GM23338 (cell line): Measurements from ENCODE around the gene DPY19L3. TPM values are rescaled to one million over a fixed set of nuclear protein-coding genes. Genes with fewer than 3 reads are reported as not detected.

Source experiments
- ATAC-seq: fragments of 200-7000 bp; cut with Tn5 transposase; 3 replicates; pipeline ENCODE4 v1.9.1; 2020
- DNase-seq: peaks from one replicate; pipeline ENCODE4 v3.0.0-alpha.2; 2015; ENCODE audit warnings: low spot score
- H2AFZ ChIP-seq: fragments of 200-600 bp; sonication (generic); 2 replicates; pipeline ENCODE4 v1.8.0; 2016; ENCODE audit warnings: antibody characterized with exemption, mild to moderate bottlenecking, moderate library complexity
- H3F3A ChIP-seq: fragments of 200-600 bp; sonication (generic); replicated peaks from 2 replicates; pipeline ENCODE4 v1.8.0; 2017; ENCODE audit warnings: antibody characterized with exemption, mixed run types, low read depth
- H3K27ac ChIP-seq: fragments of 200-600 bp; sonication (generic); 2 replicates; pipeline ENCODE4 v1.6.1; 2016; ENCODE audit warnings: low read depth
- H3K27me3 ChIP-seq: fragments of 200-600 bp; sonication (generic); 2 replicates; pipeline ENCODE4 v1.8.0; 2016; ENCODE audit warnings: mild to moderate bottlenecking, mixed run types, moderate library complexity; ENCODE audit not compliant: insufficient read depth
- H3K36me3 ChIP-seq: fragments of 200-600 bp; sonication (generic); 2 replicates; pipeline ENCODE4 v1.8.0; 2016; ENCODE audit warnings: mild to moderate bottlenecking; ENCODE audit not compliant: insufficient read depth
- H3K4me1 ChIP-seq: fragments of 200-600 bp; sonication (generic); 2 replicates; pipeline ENCODE4 v1.8.0; 2016; ENCODE audit warnings: mild to moderate bottlenecking, moderate library complexity; ENCODE audit not compliant: insufficient read depth
- H3K4me2 ChIP-seq: fragments of 200-600 bp; sonication (generic); 2 replicates; pipeline ENCODE4 v1.7.1; 2017; ENCODE audit warnings: mixed run types
- H3K4me3 ChIP-seq: fragments of 200-600 bp; sonication (generic); 2 replicates; pipeline ENCODE4 v1.6.1; 2016; ENCODE audit warnings: mixed run types
- H3K79me2 ChIP-seq: fragments of 200-600 bp; sonication (generic); replicated peaks from 2 replicates; pipeline ENCODE4 v1.8.0; 2017; ENCODE audit warnings: mild to moderate bottlenecking; ENCODE audit not compliant: insufficient read depth
- H3K9me2 ChIP-seq: fragments of 200-600 bp; sonication (generic); 2 replicates; pipeline ENCODE4 v1.8.0; 2017; ENCODE audit not compliant: insufficient read depth
- H4K20me1 ChIP-seq: fragments of 200-600 bp; sonication (generic); replicated peaks from 2 replicates; pipeline ENCODE4 v1.8.0; 2017; ENCODE audit warnings: mild to moderate bottlenecking; ENCODE audit not compliant: insufficient read depth
- H3K27ac Mint-ChIP-seq: 2 replicates; pipeline ENCODE4 v1.8.0; 2020; ENCODE audit warnings: inconsistent platforms, mild to moderate bottlenecking, moderate library complexity, mixed read lengths
- H3K27me3 Mint-ChIP-seq: 3 replicates; pipeline ENCODE4 v1.8.0; 2022; ENCODE audit warnings: low read depth, mild to moderate bottlenecking, moderate library complexity, mixed read lengths, inconsistent platforms; ENCODE audit not compliant: insufficient read depth, poor library complexity
- H3K36me3 Mint-ChIP-seq: 3 replicates; pipeline ENCODE4 v1.8.0; 2021; ENCODE audit warnings: low read depth, mild to moderate bottlenecking, inconsistent platforms, moderate library complexity, mixed read lengths
- H3K4me1 Mint-ChIP-seq: 3 replicates; pipeline ENCODE4 v1.8.0; 2020; ENCODE audit warnings: mild to moderate bottlenecking, inconsistent platforms, mixed read lengths
- H3K4me3 Mint-ChIP-seq: 3 replicates; pipeline ENCODE4 v1.8.0; 2021; ENCODE audit warnings: moderate library complexity, mild to moderate bottlenecking, inconsistent platforms, mixed read lengths
- H3K9me3 Mint-ChIP-seq: 3 replicates; pipeline ENCODE4 v1.8.0; 2020; ENCODE audit warnings: moderate library complexity, mild to moderate bottlenecking, inconsistent platforms, mixed read lengths
- CREB1 ChIP-seq: fragments of 250-450 bp; sonication (Bioruptor Pico); IDR thresholded peaks from 2 replicates; pipeline ENCODE4 v1.5.0; 2020; ENCODE audit warnings: low read depth, mild to moderate bottlenecking, moderate library complexity
- EZH2phosphoT487 ChIP-seq: fragments of 200-600 bp; sonication (generic); IDR thresholded peaks from one replicate; pipeline ENCODE4 v1.8.1; 2018; ENCODE audit warnings: antibody characterized with exemption; ENCODE audit not compliant: unreplicated experiment
- NANOG ChIP-seq: IDR thresholded peaks from 2 replicates; pipeline ENCODE4 v1.6.1; 2016; ENCODE audit warnings: antibody characterized with exemption, borderline replicate concordance
- POLR2AphosphoS5 ChIP-seq: IDR thresholded peaks from 2 replicates; pipeline ENCODE4 v1.6.1; 2016; ENCODE audit warnings: antibody characterized with exemption, low read depth
- ZNF114 ChIP-seq: fragments of 250-450 bp; sonication (Bioruptor Pico); IDR thresholded peaks from 2 replicates; pipeline ENCODE4 v1.5.0; 2020; ENCODE audit warnings: mild to moderate bottlenecking, moderate library complexity
- ZNF331 ChIP-seq: fragments of 250-450 bp; sonication (Bioruptor Pico); IDR thresholded peaks from 2 replicates; pipeline ENCODE4 v1.5.0; 2020; ENCODE audit warnings: low read depth, mild to moderate bottlenecking, moderate library complexity
- ZNF462 ChIP-seq: fragments of 250-450 bp; sonication (Bioruptor Pico); IDR thresholded peaks from 2 replicates; pipeline ENCODE4 v1.5.0; 2020; ENCODE audit warnings: mild to moderate bottlenecking, moderate library complexity
- polyA plus RNA-seq: library from polyadenylated mRNA; unstranded; fragments of >200 nt; fragmentation: Nextera tagmentation; extraction: Ambion mirVana; gene quantifications from 2 replicates; pipeline ENCODE4 v1.2.1, GENCODE V29; 2016
- total RNA-seq: library from RNA; depleted of rRNA; stranded (reverse); fragments of >200 nt; shearing (Covaris generic); gene quantifications from 2 replicates; pipeline ENCODE4 v1.2.3, GENCODE V29; 2014
- TF ChIP-seq, protein P1 (sequence below): IDR thresholded peaks from one replicate; pipeline ENCODE4 v1.6.1; 2018; ENCODE audit warnings: antibody characterized with exemption; ENCODE audit not compliant: unreplicated experiment

The DPY19L3 gene
- total and polyA plus RNA-seq, 2 experiments from 2014 or later: 13.5 to 46.6 TPM

DNA sequence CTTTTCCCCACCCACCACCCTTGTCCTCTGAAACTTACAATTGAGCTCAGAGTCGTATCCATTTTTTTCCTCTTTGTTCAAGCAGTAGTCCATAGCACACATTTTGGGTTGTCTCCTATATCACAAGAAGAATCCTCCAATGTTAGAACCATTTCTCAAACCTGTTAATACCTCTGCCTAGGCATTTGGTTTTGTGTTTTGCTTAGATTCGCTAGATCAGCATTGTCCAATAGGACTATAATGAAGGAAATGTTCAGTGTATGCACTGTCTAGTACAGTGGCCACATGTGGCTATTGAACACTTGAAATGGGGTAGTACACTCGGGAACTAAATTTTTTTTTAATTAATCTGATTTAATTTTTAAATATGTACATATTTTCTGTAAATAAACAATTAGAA, 12.6 kb downstream of the DPY19L3 start:
- H3K27ac Mint-ChIP-seq: no peak overlapping the region
- Histone ChIP-seq H4K20me1 (no peaks in the 10 kb centered on the region; the same call in none of the 2 replicates), H3K27me3 (no peaks in the 10 kb centered on the region), H3K36me3 (peaks cover 17% of the 10 kb centered on the region), H3K79me2 (0 out of 2 replicates have a peak, but pooled peaks cover 11% of the 10 kb centered on the region), H3K4me1 (no peaks in the 10 kb centered on the region), H2AFZ (no peak overlapping the region), H3F3A (no peaks in the 10 kb centered on the region), H3K4me3 (no peak overlapping the region), H3K4me2 (no peak overlapping the region), H3K27ac (no peak overlapping the region), H3K9me2 (no peaks in the 10 kb centered on the region)
- ATAC-seq: no peak
- peaks cover 64% of the 10 kb centered on the region for H3K36me3 Mint-ChIP-seq
- TF ChIP-seq CREB1 (CRISPR knock-in tag) (no peak), POLR2AphosphoS5 (no peak), ZNF114 (no peak), NANOG (no peak), ZNF331 (CRISPR knock-in tag) (no peak), EZH2phosphoT487 (no peak), ZNF462 (no peak)
- TF ChIP-seq, protein P1, sequence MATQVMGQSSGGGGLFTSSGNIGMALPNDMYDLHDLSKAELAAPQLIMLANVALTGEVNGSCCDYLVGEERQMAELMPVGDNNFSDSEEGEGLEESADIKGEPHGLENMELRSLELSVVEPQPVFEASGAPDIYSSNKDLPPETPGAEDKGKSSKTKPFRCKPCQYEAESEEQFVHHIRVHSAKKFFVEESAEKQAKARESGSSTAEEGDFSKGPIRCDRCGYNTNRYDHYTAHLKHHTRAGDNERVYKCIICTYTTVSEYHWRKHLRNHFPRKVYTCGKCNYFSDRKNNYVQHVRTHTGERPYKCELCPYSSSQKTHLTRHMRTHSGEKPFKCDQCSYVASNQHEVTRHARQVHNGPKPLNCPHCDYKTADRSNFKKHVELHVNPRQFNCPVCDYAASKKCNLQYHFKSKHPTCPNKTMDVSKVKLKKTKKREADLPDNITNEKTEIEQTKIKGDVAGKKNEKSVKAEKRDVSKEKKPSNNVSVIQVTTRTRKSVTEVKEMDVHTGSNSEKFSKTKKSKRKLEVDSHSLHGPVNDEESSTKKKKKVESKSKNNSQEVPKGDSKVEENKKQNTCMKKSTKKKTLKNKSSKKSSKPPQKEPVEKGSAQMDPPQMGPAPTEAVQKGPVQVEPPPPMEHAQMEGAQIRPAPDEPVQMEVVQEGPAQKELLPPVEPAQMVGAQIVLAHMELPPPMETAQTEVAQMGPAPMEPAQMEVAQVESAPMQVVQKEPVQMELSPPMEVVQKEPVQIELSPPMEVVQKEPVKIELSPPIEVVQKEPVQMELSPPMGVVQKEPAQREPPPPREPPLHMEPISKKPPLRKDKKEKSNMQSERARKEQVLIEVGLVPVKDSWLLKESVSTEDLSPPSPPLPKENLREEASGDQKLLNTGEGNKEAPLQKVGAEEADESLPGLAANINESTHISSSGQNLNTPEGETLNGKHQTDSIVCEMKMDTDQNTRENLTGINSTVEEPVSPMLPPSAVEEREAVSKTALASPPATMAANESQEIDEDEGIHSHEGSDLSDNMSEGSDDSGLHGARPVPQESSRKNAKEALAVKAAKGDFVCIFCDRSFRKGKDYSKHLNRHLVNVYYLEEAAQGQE: no peak
- no peak for DNase-seq
- H3K4me3 Mint-ChIP-seq: no peak overlapping the region
- peaks cover 3% of the 10 kb centered on the region for H3K27me3 Mint-ChIP-seq
- H3K4me1 Mint-ChIP-seq: peaks cover 4% of the 10 kb centered on the region; the same call in 2 of the 3 replicates
- H3K9me3 Mint-ChIP-seq: no peaks in the 10 kb centered on the region
